ENCODE measurements around the gene NFATC2.

NFATC2 gene

GRCh38 chr20:51512645-51513044, 29.9 kb downstream of the NFATC2 start:
- TF ChIP-seq SIN3A (IDR thresholded peaks at IDR 0.05; ENCODE audit: borderline replicate concordance, insufficient read depth, low read length) (no peak), REST (IDR thresholded peaks at IDR 0.05; ENCODE audit: insufficient read depth in 1 of 2, low read depth in 2 of 2, low read length in 2 of 2) (no peak), TAF1 (IDR thresholded peaks at IDR 0.05; ENCODE audit: borderline replicate concordance, insufficient read depth, low read length) (no peak), POLR2AphosphoS5 (IDR thresholded peaks at IDR 0.05; ENCODE audit: low read depth, low read length) (no peak), FOXP2 (optimal IDR thresholded peaks at IDR 0.05; ENCODE audit: borderline replicate concordance, extremely low read depth, extremely low read length, insufficient read depth) (no peak)

- TF ChIP-seq FOXP2 (optimal IDR thresholded peaks at IDR 0.05; ENCODE audit: borderline replicate concordance, extremely low read depth, extremely low read length, insufficient read depth) (no peak), TAF1 (IDR thresholded peaks at IDR 0.05; ENCODE audit: borderline replicate concordance, insufficient read depth, low read length) (no peak)
Measured at GRCh38 chr20:51511861-51512619, 30.5 kb downstream of the NFATC2 start.

GRCh38 chr20:51510936-51511605, 31.4 kb downstream of the NFATC2 start:
- TF ChIP-seq REST (IDR thresholded peaks at IDR 0.05; ENCODE audit: insufficient read depth in 1 of 2, low read depth in 2 of 2, low read length in 2 of 2), result no peak
- no peak for TF ChIP-seq FOXP2 (optimal IDR thresholded peaks at IDR 0.05; ENCODE audit: borderline replicate concordance, extremely low read depth, extremely low read length, insufficient read depth)
- TF ChIP-seq SIN3A (IDR thresholded peaks at IDR 0.05; ENCODE audit: borderline replicate concordance, insufficient read depth, low read length), result no peak
- TF ChIP-seq TAF1 (IDR thresholded peaks at IDR 0.05; ENCODE audit: borderline replicate concordance, insufficient read depth, low read length), result no peak
- TF ChIP-seq POLR2AphosphoS5 (IDR thresholded peaks at IDR 0.05; ENCODE audit: low read depth, low read length), result no peak

- no peak for TF ChIP-seq REST (IDR thresholded peaks at IDR 0.05; ENCODE audit: insufficient read depth in 1 of 2, low read depth in 2 of 2, low read length in 2 of 2)
- no peak for TF ChIP-seq TAF1 (IDR thresholded peaks at IDR 0.05; ENCODE audit: borderline replicate concordance, insufficient read depth, low read length)
- no peak for TF ChIP-seq POLR2AphosphoS5 (IDR thresholded peaks at IDR 0.05; ENCODE audit: low read depth, low read length)
Measured at GRCh38 chr20:51510169-51510568, 32.4 kb downstream of the NFATC2 start.

GRCh38 chr20:51509208-51509607, 33.3 kb downstream of the NFATC2 start:
- TF ChIP-seq FOXP2 (optimal IDR thresholded peaks at IDR 0.05; ENCODE audit: borderline replicate concordance, extremely low read depth, extremely low read length, insufficient read depth) (no peak), POLR2AphosphoS5 (IDR thresholded peaks at IDR 0.05; ENCODE audit: low read depth, low read length) (no peak), SIN3A (IDR thresholded peaks at IDR 0.05; ENCODE audit: borderline replicate concordance, insufficient read depth, low read length) (no peak), TAF1 (IDR thresholded peaks at IDR 0.05; ENCODE audit: borderline replicate concordance, insufficient read depth, low read length) (no peak), REST (IDR thresholded peaks at IDR 0.05; ENCODE audit: insufficient read depth in 1 of 2, low read depth in 2 of 2, low read length in 2 of 2) (no peak)

Data from PFSK-1 (cell line).